Lower leg skin (tissue), 4 donors: ENCODE measurements around the gene DHX34. TPM values are rescaled to one million over a fixed set of nuclear protein-coding genes. Genes with fewer than 3 reads are reported as not detected.
"Not testable (repeated sequence)": the region's sequence is repeated elsewhere in the genome, so short reads cannot be mapped to it uniquely, and the experiment has no call there.

Experiments
- DNase-seq, 2 donors: peaks; one replicate each; pipeline ENCODE4 v3.0.0-alpha.2; 2019; ENCODE audit warnings: low spot score in 2 of 2
- H3K4me3 ChIP-seq: fragments of 200-600 bp; sonication (generic); 2 replicates; pipeline ENCODE4 v1.5.1; 2017; ENCODE audit warnings: mild to moderate bottlenecking, low read depth; ENCODE audit not compliant: poor library complexity, severe bottlenecking
- CTCF ChIP-seq, 3 donors: fragments of 450-650 bp; IDR thresholded peaks; one replicate each; pipeline ENCODE4 v1.5.1; 2016; ENCODE audit warnings: antibody characterized with exemption in 3 of 3, mild to moderate bottlenecking in 3 of 3, moderate library complexity in 2 of 3
- POLR2A ChIP-seq, 2 donors: fragments of 450-650 bp; IDR thresholded peaks; one replicate each; pipeline ENCODE4 v1.6.1; 2016 to 2017; ENCODE audit warnings: antibody characterized with exemption in 2 of 2, mild to moderate bottlenecking in 1 of 2, moderate library complexity in 1 of 2
- WGBS, 2 donors: methylation state at CpG; one replicate each; pipeline ENCODE4 v1.1.5; 2018; 5-methylcytosine and 5-hydroxymethylcytosine counted together
- intact Hi-C: fragments of 100-400 bp; cut with DNase I; formaldehyde crosslinking; loops from one replicate; pipeline ENCODE4 v1.15.0; 2023; ENCODE audit warnings: low total_unique reads
- total RNA-seq, 4 donors: library from RNA; depleted of rRNA; stranded (reverse); fragments of >200 nt; gene quantifications; one replicate each; pipeline ENCODE4 v1.1.0, GENCODE V29; 2016

DHX34 gene
- total RNA-seq, result 10 to 100 TPM; 11.1 to 28.7 (median 18.9) TPM

GRCh38 chr19:47348819-47349795 is at the start of gene DHX34:
Gene DHX34, plus strand, starts transcription at chr19:47349315. Its CDS starts 3,716 bp downstream, at chr19:47353031.
- peak within 1 kb of the TSS; percentile 85 for H3K4me3 ChIP-seq
- intact Hi-C loops, result no loop called here
- peak; percentile 98 to 100 for DNase-seq
- WGBS, 2 donors, result 3 to 4% methylated on average over 55 to 63 of the region's 63 CpGs
- TF ChIP-seq CTCF (IDR thresholded peaks at IDR 0.05) (peak in 1 of 3 donors; percentile 93), POLR2A (IDR thresholded peaks at IDR 0.05) (peak in 1 of 2 donors; percentile 63)

GRCh38 chr19:47300867-47301266 is 48.2 kb upstream of the DHX34 start:
- intact Hi-C loops, result loop anchor here (10.0 kb wide), 1 partner anchor 104 kb away; no protein-coding TSS in a partner anchor
- H3K4me3 ChIP-seq, DNase-seq: not testable (repeated sequence)
- WGBS, 2 donors, result 95% methylated on average over 14 of the region's 14 CpGs

GRCh38 chr19:47302249-47302648 is 46.9 kb upstream of the DHX34 start:
- no peak for DNase-seq
- 81 to 88% methylated on average over 10 of the region's 10 CpGs for WGBS, 2 donors
- TF ChIP-seq CTCF (IDR thresholded peaks at IDR 0.05) (no peak), POLR2A (IDR thresholded peaks at IDR 0.05) (no peak)
- no peak overlapping the region for H3K4me3 ChIP-seq
- intact Hi-C loops, result loop anchor here (10.0 kb wide), 1 partner anchor 103 kb away; no protein-coding TSS in a partner anchor

- DNase-seq, result no peak
- TF ChIP-seq CTCF (IDR thresholded peaks at IDR 0.05) (no peak), POLR2A (IDR thresholded peaks at IDR 0.05) (no peak)
- intact Hi-C loops, result loop anchor here (10.0 kb wide), 1 partner anchor 101 kb away; no protein-coding TSS in a partner anchor
- 76 to 85% methylated on average over 6 of the region's 6 CpGs for WGBS, 2 donors
- no peak overlapping the region for H3K4me3 ChIP-seq
These were observed 45.1 kb upstream of the DHX34 start for GRCh38 chr19:47303966-47304365.

- intact Hi-C loops, result loop anchor here (10.0 kb wide), 1 partner anchor 99 kb away; no protein-coding TSS in a partner anchor
- no peak for TF ChIP-seq POLR2A (IDR thresholded peaks at IDR 0.05)
- TF ChIP-seq CTCF (IDR thresholded peaks at IDR 0.05), result peak in 1 of 3 donors; percentile 77
- WGBS, 2 donors, result 2 to 4% methylated on average over 14 of the region's 14 CpGs
- DNase-seq, result peak; percentile 76 to 97
- H3K4me3 ChIP-seq, result no peak overlapping the region
These were observed 43.8 kb upstream of the DHX34 start for GRCh38 chr19:47305309-47305751.

- no peak for DNase-seq
- WGBS, 2 donors, result 89 to 97% methylated on average over 3 of the region's 3 CpGs
- no peak for TF ChIP-seq CTCF (IDR thresholded peaks at IDR 0.05)
- TF ChIP-seq POLR2A (IDR thresholded peaks at IDR 0.05), result no peak
- H3K4me3 ChIP-seq, result no peak overlapping the region
- intact Hi-C loops, result loop anchor here (10.0 kb wide), 1 partner anchor 98 kb away; no protein-coding TSS in a partner anchor
These were observed 42.8 kb upstream of the DHX34 start for GRCh38 chr19:47306303-47306702.
